CMK (cell line): Measurements from ENCODE around the gene ASXL2.

ENCODE experiments used
- DNase-seq: peaks from one replicate; pipeline ENCODE4 v3.0.0-alpha.2; 2010; ENCODE audit warnings: low read depth

The ASXL2 gene

DNA sequence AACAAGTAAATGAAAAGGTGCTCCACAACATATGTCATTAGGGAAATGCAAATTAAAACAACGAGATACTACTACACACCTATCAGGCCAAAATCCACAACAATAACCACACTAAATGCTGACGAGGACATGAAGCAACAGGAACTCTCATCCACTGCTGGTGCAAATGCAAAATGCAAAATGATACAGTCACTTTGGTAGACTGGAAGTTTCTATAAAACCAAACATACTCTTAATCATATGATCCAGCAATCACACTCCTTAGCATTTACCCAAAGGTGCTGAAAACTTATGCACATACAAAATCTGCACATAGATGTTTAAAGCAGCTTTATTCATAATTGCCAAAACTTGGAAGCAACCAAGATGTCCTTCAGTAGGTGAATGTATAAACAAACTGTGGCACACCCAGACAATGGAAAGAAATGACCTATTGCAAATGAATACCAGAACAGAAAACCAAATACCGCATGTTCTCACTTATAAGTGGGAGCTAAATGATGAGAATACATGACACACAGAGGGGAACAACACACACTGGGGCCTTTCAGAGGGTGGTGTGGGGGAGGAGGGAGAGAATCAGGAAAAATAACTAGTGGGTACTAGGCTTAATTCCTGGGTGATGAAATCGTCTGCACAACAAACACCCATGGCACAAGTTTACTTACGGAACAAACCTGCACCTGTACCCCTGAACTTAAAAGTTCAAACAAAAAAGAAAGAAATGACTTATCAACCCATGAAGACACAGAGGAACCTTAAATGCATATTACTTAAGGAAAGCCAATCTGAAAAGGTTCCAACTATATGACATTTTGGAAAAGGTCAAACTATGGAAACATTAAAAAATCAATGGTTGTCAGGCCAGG lies 80.4 kb downstream of the ASXL2 start:
- no peak for DNase-seq

DNA sequence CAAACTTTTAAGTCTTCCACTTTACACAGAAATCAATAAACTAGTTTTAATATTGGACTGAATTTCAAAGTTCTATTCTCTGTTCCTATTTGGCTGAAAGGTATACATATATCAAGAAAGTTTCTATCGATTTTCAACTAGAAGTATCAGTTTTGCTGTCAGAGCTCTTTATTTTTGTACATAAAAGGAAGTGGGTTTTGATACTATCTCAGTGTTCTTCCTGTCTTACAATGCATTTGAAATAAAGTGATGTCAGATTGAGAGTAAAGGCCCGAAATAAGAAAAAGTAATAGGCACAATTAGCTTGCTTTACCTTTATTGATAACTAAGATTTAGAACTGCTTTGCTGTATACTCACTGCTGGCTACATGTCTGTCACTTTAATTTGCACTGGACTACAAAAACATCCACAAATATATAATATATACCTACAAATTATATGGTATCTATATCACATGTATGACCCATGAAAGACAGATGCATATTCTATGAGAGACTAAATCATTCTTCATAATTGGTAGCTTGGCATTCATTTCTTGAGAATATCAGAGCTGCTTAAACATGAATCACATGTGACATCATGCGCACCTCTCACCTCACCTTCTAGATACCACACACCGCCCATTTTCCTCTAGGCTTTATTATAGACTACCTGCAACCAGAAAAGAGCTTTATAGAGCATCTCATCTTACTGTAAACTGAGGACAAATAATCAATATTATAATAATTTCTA lies 83.6 kb downstream of the ASXL2 start:
- DNase-seq: no peak

DNA sequence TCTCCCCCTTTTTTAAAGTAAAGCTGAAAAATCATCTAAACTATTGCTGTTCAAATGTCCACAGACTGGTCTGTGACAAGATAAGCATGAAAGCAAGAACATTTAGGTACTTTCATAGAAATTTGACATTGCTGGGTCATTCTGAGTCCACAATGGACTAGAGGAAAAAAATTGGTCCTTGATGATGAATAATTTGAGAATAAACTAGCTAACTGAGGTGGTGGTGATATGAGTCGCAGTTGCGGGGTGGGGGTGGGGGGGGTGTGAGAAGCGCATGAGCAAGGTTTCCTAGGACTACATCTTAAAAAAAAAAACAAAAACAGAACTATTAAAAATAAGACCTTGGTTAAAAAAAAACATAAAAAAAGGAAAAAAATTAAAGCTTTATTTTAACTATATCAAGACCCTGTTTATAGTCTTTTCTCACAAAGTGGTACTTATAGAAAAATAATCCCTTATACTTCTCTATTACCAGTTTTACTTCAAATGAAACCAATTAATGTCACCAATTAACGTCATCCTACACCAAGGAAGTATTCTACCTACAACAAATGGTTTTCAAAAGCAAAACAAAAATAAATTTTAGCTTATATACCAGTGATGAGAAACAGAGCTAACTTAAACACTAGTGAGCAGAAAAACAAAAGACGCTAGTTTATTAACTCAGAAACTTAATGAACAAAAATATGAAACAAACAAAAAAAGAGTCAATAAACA lies 88.1 kb downstream of the ASXL2 start:
- DNase-seq: no peak

DNA sequence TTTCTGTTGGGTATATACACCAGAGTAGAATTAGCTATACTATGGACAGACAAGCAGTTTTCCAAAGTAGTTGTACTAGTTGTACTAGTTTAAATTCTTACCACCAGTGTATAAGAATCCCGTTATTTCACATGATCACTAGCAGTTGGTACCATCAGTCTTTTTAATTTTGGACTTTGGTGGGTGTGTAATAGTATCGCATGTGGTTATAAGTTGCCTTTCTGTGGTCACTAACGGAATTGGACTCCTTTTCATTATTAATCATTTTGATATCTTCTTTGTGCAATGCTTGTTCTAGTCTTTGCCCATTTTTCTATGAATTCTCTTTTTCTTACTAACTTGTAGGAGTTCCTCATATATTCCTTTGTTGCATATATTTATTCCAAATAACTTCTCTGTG lies 89.8 kb downstream of the ASXL2 start:
- DNase-seq: no peak

DNA sequence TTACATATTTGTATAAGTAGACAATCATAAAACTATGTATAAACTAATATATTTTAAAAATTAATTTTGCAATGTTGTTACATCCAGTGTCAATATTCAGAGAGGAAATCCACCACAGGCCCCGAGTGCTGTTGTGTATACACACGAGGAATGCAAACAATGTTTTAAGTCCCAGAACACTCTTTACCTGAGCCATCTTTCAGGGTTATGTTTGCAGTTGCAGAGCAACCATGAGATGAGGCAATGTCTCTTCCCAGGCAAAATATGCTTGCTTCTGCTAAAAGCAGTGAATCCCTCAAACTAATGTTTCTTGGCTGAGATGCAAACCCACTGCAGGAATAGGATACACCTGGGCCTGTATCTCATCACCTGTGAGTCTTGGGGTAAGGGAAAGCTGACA lies 91.3 kb downstream of the ASXL2 start:
- DNase-seq: no peak

DNA sequence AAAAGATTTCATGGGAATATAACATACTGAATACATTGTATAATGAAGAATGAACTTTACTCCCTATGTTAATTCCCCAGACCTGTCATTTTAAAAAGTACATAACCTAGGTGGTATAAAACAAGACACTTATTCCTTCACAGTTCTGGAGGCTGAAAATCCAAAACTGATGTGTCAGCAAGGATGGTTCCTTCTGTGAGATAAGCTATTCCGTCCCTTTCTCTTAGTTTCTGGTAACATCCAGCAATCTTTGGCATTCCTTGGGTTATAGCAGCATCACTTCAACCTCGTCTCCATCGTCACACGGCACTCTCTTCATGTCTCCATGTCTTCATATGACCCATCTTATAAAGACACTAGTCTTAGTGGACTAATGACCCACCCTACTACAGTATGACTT lies 93.9 kb downstream of the ASXL2 start:
- no peak for DNase-seq

DNA sequence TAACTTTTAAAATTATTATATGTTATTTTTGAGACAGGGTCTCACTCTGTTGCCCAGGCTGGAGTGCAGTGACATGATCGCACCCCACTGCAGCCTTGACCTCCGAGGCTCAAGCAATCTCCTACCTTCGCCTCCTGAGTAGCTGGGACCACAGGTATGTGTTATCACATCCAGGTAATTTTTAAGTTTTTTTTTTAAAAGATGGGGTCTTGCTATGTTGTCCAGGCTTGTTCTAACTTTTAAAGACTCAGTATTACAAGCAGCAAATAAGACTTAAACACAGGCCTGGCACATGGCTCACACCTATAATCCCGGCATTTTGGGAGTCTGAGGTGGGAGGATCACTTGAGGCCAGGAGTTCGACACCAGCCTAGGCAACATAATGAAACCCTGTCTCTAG lies 101.2 kb downstream of the ASXL2 start:
- DNase-seq: no peak

DNA sequence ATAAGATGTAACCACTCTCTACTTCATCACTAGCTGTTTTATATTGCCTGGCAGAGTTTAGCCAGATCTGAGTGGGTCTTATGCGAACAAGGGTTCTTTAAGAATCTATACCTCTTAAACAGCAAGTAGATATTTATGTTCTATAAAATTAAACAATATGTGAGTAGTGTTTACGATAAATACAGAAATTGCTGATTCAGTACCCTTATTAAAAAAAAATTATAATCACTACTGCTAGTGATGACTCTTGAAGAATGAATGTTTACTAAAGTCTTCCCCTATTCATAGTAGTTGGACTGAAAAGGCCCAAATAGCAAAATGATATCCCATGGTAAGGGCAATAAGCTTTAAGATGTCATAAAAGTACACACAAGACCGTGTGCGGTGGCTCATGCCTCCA lies 106.2 kb downstream of the ASXL2 start:
- no peak for DNase-seq

DNA sequence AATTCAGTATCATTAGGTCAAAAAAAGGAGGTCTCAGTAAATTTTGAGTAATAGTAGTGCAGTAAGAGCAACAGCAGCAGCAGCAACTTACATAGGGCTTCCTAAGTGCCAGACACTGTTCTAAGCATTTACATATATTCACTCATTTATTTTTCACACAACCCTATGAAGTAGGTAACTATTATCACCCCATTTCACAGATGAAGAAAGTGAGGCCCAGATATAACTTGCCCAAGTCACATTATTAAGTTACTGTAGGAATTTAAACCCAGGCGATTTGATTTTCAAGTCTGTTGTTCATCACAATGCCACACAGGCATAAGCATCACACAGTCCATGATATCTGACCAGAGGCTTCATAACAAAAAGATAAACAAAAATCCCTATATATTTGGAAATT lies 114.7 kb downstream of the ASXL2 start:
- no peak for DNase-seq

DNA sequence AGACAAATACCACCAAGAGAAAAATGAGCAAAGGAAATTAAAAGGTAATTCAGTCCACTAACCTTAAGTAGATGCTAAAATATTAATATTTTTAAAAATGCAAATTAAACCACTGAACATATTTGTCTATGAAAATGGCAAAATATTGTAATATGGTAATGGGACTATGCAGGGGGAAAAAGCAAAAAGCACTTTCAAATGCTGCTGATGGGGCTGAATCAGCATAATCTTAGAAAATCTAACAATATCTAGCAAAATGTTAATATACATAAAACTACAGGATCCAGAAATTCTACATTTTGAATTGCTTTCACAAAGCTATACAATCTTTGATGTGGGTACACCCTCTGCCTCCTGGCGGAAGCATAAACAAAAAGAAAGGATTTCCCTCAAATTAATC lies 118.0 kb downstream of the ASXL2 start:
- DNase-seq: no peak

DNA sequence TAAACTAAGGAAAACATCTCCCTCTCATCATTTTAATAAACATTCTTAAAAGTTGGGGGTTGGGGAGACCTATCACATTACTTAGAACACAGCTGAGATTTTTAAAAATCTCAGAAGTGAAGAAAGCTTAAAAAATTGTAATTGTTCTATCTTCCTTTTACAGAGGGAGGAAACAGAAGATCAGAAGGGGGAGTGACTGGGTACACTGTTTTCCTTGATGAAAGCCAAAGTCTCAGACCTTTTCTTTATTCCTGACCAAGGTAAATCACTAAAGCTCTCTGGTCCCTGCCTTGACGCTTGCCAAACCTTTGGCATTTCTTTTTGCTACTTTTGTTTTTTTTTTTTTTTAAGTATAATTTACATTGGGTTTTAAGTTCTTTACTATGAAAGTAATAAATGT lies 119.9 kb downstream of the ASXL2 start:
- DNase-seq: no peak

DNA sequence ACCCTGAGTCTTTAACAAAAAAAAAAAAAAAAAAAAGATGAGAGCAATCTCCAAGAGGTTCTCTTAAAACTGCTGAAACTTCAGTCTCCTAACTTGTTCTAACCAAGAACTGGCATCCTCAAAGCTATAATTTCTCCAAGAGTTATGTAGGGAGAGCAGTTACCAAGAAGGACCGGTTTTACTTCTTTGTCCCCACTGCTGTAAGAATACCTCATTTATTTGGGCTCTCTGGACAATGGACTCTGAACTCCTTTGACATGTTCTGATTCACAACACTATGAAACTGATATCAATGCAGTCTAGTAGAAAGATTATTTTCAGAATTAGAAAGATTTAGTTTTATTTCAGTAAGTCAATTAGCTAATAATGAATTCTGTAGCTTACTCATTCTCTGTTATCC lies 120.4 kb downstream of the ASXL2 start:
- no peak for DNase-seq

DNA sequence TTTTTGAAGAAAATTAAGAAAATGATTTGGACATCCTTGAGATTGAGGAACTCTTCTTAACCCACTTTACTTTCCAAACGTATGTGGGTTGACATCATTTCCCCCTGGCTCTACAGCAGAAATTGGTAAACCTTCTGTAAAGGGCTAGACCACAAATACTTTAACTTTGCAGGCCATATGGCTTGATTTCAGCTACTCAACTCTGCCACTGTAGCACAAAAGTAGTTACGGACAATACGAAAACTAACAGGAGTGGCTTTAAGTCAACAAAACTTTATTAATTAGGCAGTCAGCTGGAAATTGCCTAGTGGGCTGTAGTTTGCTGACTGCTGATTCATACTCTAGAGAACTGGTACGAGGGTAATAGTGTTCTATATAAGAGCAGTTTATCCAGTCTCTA lies 121.8 kb downstream of the ASXL2 start:
- DNase-seq: no peak

DNA sequence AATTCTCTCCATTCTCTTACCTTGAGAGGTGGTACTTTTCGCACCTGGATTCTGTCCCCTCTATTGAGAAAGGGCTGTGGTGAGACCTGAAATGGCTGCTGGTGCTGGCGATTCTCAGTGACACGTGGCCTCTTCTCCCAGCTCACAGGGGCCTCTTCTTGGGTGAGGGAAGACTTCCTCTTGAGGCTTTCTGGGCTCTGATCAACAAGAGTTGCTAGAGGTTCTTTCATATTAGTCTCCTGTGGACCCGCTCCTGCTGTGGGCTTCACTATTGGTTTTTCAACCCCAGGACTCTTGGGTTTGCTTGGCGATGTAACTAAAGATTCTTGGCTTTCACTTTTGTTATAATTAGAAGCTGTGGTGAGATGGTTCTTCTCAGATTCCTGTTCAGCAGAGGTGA lies 128.6 kb downstream of the ASXL2 start:
- no peak for DNase-seq

DNA sequence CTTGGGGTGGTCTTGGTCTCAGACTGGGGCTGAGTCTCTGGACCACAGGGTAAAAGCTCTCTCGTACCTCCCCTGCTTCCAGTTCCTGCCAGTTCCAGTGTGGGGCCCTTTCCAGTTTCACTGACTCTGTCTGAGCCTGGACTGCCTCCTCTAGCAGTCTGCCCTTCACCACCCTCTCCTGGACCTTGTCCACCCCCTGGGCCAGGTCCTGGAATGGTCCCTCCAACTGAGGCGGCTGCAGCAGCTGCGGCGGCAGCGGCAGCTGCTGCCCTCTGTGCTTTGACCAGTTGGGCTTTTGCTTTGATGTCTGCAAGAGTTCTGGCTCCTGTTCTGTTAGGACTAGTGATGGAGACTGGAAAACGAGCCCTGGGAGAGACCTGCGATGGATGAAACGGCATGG lies 134.2 kb downstream of the ASXL2 start:
- no peak for DNase-seq

DNA sequence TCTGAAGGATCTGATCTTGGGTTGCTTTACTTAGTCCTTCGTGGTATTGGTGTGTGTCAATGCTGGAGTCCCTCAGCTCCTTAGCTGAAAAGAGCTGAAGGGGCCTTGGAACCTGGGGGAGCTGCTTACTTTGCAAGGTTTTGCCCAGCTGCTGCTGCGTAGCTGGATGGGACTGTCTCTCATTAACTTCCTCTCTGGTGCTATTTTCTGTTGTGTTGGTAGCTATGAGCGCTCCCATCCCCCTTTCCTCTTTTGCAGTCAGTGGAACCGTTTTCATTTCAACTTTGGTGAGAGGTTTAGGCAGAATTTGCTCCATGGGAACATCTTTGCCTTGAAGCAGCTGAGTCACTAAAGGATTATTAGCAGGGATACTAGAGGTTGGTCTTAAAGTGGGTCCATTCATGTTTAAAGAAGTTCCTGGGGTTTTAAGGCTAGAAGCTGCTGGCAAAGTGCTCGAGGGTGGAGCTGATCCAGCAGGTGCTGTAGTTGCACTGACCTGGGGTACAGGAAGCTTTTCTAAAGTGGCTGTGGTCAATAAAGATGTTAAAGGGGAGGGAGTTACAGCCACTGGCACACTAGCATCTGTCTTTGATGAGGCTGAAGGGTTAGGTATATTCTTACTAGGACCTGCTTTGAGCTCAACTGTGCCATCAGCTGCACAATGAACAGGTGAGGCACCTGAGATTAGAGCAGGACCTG lies 135.0 kb downstream of the ASXL2 start:
- DNase-seq: no peak

DNA sequence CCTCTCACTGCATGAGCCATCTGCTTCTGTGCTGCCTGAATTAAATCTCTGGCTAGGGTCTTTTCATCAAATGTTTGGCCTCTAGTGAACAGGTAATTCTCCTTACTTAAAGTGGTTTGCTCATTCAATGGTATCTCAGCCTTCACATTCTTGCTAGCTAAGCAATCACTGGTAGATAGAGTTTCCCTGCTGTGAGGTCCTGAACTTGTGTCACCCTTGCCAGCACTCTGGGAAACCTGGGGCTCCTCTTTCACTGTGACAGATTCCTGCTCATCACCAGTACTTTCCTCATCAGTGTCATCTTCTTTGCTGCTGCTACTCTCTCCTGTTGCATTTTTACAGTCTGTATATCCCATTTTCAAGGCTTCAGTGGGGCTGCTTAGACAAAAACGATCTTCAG lies 135.8 kb downstream of the ASXL2 start:
- no peak for DNase-seq

DNA sequence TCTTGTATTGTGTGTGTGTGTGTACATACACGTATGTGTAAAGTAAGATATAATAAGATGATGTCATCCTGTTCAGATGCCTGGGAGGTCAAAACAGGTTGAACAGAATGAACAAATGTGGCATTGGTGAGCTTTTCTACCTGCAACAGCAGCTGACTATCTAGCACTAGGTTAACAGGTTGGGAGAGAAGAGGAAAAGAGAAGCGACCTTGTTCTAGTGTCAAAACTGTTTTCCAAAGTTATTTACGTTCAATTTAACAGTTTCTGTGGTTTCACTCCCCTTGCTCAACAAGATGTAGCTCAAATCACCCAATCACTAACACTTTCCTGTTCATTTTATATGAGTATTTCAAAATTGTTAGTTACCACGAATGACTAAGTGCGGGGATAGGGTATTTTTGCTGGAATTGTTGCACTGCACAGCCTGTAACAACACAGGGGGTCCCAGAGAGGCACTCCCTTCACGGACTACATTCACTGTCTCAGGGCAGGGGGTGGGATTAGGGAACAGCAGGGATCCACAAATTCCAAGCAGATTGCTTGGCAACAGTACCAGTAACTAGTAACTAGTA lies 137.4 kb downstream of the ASXL2 start:
- DNase-seq: no peak

DNA sequence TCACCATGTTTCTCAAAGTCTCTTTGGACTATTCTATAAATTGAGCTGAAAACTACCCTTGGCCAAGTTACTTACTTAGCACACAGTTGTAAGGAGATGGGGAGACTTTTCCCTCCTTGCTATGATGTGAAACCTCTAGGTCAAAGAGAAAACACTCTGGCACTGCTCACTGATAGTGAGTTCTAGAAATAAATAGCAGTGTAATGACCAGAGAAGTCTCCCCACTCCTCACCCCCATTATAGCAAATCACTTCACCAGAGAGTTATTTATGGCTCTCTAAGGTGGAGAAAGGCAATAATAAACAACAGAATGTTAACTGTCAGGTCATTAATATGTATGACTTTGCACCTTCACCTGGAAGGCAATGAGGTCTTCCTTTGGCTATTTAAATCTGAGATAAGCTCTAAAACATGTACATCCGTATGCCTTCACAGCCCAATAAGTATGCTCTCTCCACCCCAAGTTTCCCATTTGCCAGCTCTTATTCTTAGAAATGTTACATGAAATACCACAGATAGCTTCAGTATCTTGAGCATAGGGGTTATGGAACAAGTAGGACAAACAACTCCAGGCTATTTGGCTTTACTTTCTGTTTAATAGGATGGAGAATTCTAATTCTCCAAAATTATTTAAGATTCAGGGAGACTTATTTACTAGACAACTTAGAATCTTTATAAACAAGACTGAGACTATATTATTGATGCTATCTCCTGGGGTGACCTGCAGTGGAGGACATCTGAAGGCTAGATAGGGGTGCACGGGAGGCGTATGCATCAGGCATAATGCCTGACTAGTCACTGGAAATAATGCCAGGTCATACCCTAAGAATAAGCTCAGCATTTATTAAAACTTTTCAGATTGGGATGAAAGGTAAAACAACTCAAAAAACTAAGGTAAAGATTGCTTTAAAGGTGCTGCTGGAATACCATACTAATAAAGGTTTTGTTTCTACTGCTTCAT lies 139.6 kb downstream of the ASXL2 start:
- DNase-seq: no peak

DNA sequence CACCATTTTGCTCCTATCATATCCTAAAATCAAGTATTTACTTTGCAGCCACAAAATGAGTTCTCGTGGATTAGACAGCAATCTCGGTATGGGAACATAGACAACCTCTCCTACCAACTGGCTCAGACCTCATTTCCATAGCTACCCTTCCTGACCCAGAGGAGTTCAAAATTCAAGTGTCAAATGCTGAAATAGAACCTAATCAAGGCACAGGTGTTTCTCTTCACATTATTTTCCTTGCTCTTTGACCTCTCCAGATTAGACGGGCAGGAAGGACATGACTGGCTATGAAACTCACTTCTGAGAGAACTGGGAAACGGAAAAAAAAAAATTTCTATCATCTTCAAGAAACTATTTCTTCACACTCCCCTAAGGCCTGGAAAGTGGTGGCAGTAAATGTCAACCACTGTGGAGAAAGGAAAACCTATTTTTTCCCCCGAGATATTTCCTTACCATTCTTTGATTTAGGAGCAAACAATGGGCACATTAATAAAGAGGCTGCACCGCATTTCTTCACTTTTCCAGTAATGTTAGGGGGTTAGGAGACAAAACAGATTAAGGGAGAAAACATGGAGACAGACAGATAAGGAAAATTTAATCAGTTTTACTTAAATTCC lies 141.3 kb downstream of the ASXL2 start:
- DNase-seq: no peak
